ENCODE measurements around the gene KDM4C. TPM values are rescaled to one million over a fixed set of nuclear protein-coding genes. Genes with fewer than 3 reads are reported as not detected.

KDM4C gene
- total and polyA plus RNA-seq, 2 of the 8 experiments (the other 6 are each of a cell fraction or from before 2014, with no cell fraction given): 13.0 to 26.1 TPM

DNA sequence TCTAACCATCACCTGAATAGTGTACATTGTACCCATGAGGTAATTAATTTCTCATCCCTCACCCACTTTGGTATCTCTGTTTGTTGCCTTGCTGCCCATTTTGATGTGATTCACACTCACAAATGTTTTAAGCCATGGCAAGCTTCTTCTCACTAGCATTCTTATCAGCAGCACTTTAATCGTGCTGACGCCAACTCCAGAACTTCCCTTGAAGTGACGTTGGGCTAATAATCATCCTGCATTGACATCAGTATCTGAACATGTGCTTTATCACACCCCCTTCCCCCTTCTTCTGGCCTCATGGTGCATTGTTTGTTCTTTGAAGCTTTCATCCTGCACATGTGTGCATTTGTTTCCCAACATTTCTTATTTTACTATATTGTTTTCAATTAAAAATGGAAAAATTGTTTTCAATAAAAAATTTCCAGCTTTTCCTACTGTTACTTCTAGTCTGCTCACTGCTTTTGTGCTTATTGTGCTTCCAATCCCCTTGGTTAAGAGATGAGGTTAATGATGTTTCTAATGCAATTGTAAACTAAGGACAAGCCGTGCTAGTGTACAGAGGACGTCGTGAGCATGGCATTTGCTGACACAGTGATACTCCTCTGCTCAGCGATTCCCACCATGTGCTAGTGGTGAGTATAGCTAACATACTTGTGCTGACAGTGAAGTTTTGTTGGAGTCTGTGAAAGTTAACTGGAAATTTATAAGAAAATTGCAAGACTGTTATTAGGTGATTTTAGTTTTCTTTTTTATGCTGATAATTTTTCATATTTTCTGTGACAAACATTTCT, 238.5 kb downstream of the KDM4C start (continued):
- TF ChIP-seq CBX5 (IDR thresholded peaks at IDR 0.05; ENCODE audit: low read depth, low read length) (no peak), POU5F1 (IDR thresholded peaks at IDR 0.05; ENCODE audit: low read depth, low read length) (no peak)

Measured in H1 (cell line).